Measurements from ENCODE around the gene COL4A2. TPM values are rescaled to one million over a fixed set of nuclear protein-coding genes. Genes with fewer than 3 reads are reported as not detected.
A peak's percentile ranks its signal among the peaks of the same experiment; 100 is the strongest.

Gene COL4A2
- total RNA-seq, 4 donors from 2014 or later, result 97.6 to 193 (median 131) TPM

- Histone ChIP-seq H3K36me3 (no peaks in the 10 kb centered on the region), H3K4me3 (replicated peaks in 1 of 3) (no peak overlapping the region), H3K4me1 (peaks cover 40 to 53% of the 10 kb centered on the region in 2 donors), H3K27me3 (no peaks in the 10 kb centered on the region), H3K9me3 (no peaks in the 10 kb centered on the region), H3K27ac (peak overlapping the region; percentile 63 to 91 (median 81))
- TF ChIP-seq, protein P1, sequence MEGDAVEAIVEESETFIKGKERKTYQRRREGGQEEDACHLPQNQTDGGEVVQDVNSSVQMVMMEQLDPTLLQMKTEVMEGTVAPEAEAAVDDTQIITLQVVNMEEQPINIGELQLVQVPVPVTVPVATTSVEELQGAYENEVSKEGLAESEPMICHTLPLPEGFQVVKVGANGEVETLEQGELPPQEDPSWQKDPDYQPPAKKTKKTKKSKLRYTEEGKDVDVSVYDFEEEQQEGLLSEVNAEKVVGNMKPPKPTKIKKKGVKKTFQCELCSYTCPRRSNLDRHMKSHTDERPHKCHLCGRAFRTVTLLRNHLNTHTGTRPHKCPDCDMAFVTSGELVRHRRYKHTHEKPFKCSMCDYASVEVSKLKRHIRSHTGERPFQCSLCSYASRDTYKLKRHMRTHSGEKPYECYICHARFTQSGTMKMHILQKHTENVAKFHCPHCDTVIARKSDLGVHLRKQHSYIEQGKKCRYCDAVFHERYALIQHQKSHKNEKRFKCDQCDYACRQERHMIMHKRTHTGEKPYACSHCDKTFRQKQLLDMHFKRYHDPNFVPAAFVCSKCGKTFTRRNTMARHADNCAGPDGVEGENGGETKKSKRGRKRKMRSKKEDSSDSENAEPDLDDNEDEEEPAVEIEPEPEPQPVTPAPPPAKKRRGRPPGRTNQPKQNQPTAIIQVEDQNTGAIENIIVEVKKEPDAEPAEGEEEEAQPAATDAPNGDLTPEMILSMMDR (IDR thresholded peaks at IDR 0.05), result no peak
- TF ChIP-seq POLR2A (IDR thresholded peaks at IDR 0.05), result no peak
- WGBS, 2 donors, result 39 to 48% methylated on average over 6 of the region's 6 CpGs
- DNase-seq, result peak; percentile 74 to 75
- intact Hi-C loops (cut with DNase I), result no loop called here
Measured at GRCh38 chr13:110542169-110542796, 235.2 kb downstream of the COL4A2 start.

- Histone ChIP-seq H3K4me1 (peaks cover 18 to 37% of the 10 kb centered on the region in 2 donors), H3K27me3 (no peaks in the 10 kb centered on the region), H3K36me3 (no peaks in the 10 kb centered on the region), H3K4me3 (replicated peaks in 1 of 3) (no peak overlapping the region), H3K9me3 (no peaks in the 10 kb centered on the region), H3K27ac (peak overlapping the region in 1 of 3 donors; percentile 46)
- TF ChIP-seq, protein P1 (IDR thresholded peaks at IDR 0.05), result no peak
- TF ChIP-seq POLR2A (IDR thresholded peaks at IDR 0.05), result no peak
- 95 to 96% methylated on average over 4 of the region's 4 CpGs for WGBS, 2 donors
- intact Hi-C loops (cut with DNase I), result no loop called here
- no peak for DNase-seq
Measured at GRCh38 chr13:110546378-110546777, 239.3 kb downstream of the COL4A2 start.

- Histone ChIP-seq H3K4me1 (peaks cover 12 to 32% of the 10 kb centered on the region in 2 donors), H3K4me3 (replicated peaks in 1 of 3) (no peak overlapping the region), H3K27me3 (no peaks in the 10 kb centered on the region), H3K27ac (no peak overlapping the region), H3K9me3 (no peaks in the 10 kb centered on the region), H3K36me3 (no peaks in the 10 kb centered on the region)
- 55 to 81% methylated on average over 10 to 14 of the region's 14 CpGs for WGBS, 2 donors
- peak; percentile 59 to 61 for DNase-seq
- TF ChIP-seq, protein P1 (IDR thresholded peaks at IDR 0.05), result no peak
- no peak for TF ChIP-seq POLR2A (IDR thresholded peaks at IDR 0.05)
- intact Hi-C loops (cut with DNase I), result no loop called here
Measured at GRCh38 chr13:110546926-110547325, 239.8 kb downstream of the COL4A2 start.

DNA sequence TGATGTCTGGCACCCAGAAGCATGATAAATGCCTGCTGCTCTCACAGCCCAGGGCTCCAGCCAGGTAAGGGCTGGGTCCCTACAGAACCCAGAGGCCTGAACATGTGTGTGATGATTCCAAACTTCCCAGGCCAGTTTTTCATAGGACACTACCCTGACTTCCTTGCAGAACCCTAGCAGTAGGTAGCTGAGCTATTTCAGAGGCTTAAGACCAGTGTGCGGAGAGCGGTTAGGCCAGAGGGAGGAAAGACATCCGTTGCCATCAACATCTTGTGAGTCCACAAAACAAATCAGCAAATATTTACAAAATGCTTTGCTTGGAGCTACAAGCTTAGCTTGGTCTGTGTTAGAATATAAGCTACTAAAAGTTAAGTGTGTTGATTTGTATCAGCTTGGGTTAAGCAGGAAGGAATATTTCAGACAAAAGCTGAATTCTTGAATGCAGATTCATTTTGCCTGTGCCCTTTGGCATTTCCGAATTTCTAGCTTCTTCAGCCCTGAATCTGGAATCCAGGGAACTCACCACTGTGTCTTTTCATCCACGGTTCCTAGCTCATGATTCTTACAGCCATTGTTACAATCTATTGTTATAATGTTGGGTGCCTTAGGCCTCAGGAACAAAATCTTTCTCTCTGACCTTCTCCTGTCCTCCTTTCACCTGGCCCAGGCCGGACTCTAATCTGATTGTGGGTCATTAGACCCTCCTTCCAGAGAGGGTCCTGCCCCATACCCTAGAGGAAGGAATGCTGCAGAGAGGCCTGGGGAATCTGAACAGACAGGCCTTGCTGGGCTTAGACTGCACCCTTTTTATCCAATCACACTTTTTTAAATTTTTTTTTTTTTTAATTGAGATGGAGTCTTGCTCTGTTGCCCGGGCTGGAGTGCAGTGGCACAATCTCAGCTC lies 242.1 kb downstream of the COL4A2 start:
- Histone ChIP-seq H3K4me3 (replicated peaks in 1 of 3) (no peak overlapping the region), H3K9me3 (no peaks in the 10 kb centered on the region), H3K27me3 (no peaks in the 10 kb centered on the region), H3K36me3 (no peaks in the 10 kb centered on the region), H3K27ac (no peak overlapping the region), H3K4me1 (peaks cover 0 to 22% of the 10 kb centered on the region in 2 donors)
- intact Hi-C loops (cut with DNase I), result no loop called here
- no peak for TF ChIP-seq POLR2A (IDR thresholded peaks at IDR 0.05)
- TF ChIP-seq, protein P1 (IDR thresholded peaks at IDR 0.05), result no peak
- 88 to 92% methylated on average over 7 of the region's 7 CpGs for WGBS, 2 donors
- no peak for DNase-seq

GRCh38 chr13:110549795-110550160 lies 242.7 kb downstream of the COL4A2 start:
- DNase-seq, result no peak
- intact Hi-C loops (cut with DNase I), result no loop called here
- WGBS, 2 donors, result 96 to 97% methylated on average over 11 of the region's 11 CpGs
- Histone ChIP-seq H3K9me3 (no peaks in the 10 kb centered on the region), H3K27me3 (no peaks in the 10 kb centered on the region), H3K4me1 (peaks cover 0 to 22% of the 10 kb centered on the region in 2 donors), H3K36me3 (no peaks in the 10 kb centered on the region), H3K27ac (no peak overlapping the region), H3K4me3 (replicated peaks in 1 of 3) (no peak overlapping the region)
- TF ChIP-seq, protein P1 (IDR thresholded peaks at IDR 0.05), result no peak
- no peak for TF ChIP-seq POLR2A (IDR thresholded peaks at IDR 0.05)
